Left lung (tissue), 10 donors: ENCODE measurements around the gene PIP4K2A. TPM values are rescaled to one million over a fixed set of nuclear protein-coding genes. Genes with fewer than 3 reads are reported as not detected.
A peak's percentile ranks its signal among the peaks of the same experiment; 100 is the strongest.

Experiments used
- ATAC-seq: fragments of 200-7000 bp; cut with Tn5 transposase; one replicate; pipeline ENCODE4 v1.9.1; 2020; ENCODE audit warnings: moderate library complexity
- DNase-seq, 4 donors: peaks; one replicate each; pipeline ENCODE4 v3.0.0-alpha.2; 2013 to 2020
- H3K27ac ChIP-seq, 2 donors: fragments of 200-600 bp; sonication (generic) in 1 of 2; one replicate each; pipeline versions ENCODE4 v1.5.0 to v1.8.0; 2020 to 2021
- H3K27me3 ChIP-seq, 2 donors: fragments of 200-600 bp; sonication (generic) in 1 of 2; one replicate each; pipeline versions ENCODE4 v1.5.0 to v1.8.0; 2020 to 2021
- H3K36me3 ChIP-seq, 2 donors: fragments of 200-600 bp; sonication (generic) in 1 of 2; one replicate each; pipeline versions ENCODE4 v1.5.0 to v1.8.0; 2020 to 2021
- H3K4me1 ChIP-seq, 2 donors: fragments of 200-600 bp; one replicate each; pipeline ENCODE4 v1.8.0; 2021
- H3K4me3 ChIP-seq, 2 donors: fragments of 200-600 bp; sonication (generic) in 1 of 2; one replicate each; pipeline versions ENCODE4 v1.5.0 to v1.8.0; 2020 to 2021; ENCODE audit warnings: mild to moderate bottlenecking in 1 of 2
- H3K9me3 ChIP-seq, 2 donors: fragments of 200-600 bp; sonication (generic) in 1 of 2; one replicate each; pipeline versions ENCODE4 v1.5.0 to v1.8.0; 2020 to 2021
- CTCF ChIP-seq, 2 donors: fragments of 200-600 bp; sonication (generic) in 1 of 2; IDR thresholded peaks; one replicate each; pipeline versions ENCODE4 v1.5.0 to v1.8.0; 2021; ENCODE audit warnings: antibody characterized with exemption in 2 of 2
- intact Hi-C, 2 donors: fragments of 100-400 bp; cut with DNase I; formaldehyde crosslinking; loops; one replicate each; pipeline versions ENCODE4 v1.11.2 to v1.14.2; 2022
- polyA plus RNA-seq, 6 donors: library from polyadenylated mRNA; unstranded; fragments of 120-200 nt; gene quantifications; one replicate each; pipeline ENCODE4 v1.2.1, GENCODE V29; 2013; ENCODE audit not compliant: insufficient read length in 6 of 6
- total RNA-seq, 2 donors: library from RNA; stranded (reverse); fragmentation: NEBNext Ultra II Directional; extraction: Animal tissue kit (Norgen Biotek cat#: 25700); gene quantifications; one replicate each; pipeline ENCODE4 v1.2.1, GENCODE V29; 2021
- donor health status: DM: no; HTN: yes; CAD: no.
- donor health status: DM: no; HTN: no; CAD: no.

PIP4K2A gene
- total and polyA plus RNA-seq, 8 donors, result 24.9 to 53.8 (median 29.5) TPM

GRCh38 chr10:22649994-22650393 lies 64.4 kb downstream of the PIP4K2A start:
- no peak overlapping the region for H3K27ac ChIP-seq
- no peaks in the 10 kb centered on the region for H3K9me3 ChIP-seq
- no peaks in the 10 kb centered on the region for H3K36me3 ChIP-seq
- H3K4me1 ChIP-seq, result peaks cover 18 to 92% of the 10 kb centered on the region in 2 donors
- no peak for TF ChIP-seq CTCF (IDR thresholded peaks at IDR 0.05)
- no peak for ATAC-seq
- H3K27me3 ChIP-seq, result no peaks in the 10 kb centered on the region
- intact Hi-C loops, result no loop called here
- DNase-seq, result no peak
- no peak overlapping the region for H3K4me3 ChIP-seq

- Histone ChIP-seq H3K4me3 (no peak overlapping the region), H3K9me3 (no peaks in the 10 kb centered on the region), H3K4me1 (peaks cover 18 to 86% of the 10 kb centered on the region in 2 donors), H3K36me3 (no peaks in the 10 kb centered on the region), H3K27ac (no peak overlapping the region), H3K27me3 (no peaks in the 10 kb centered on the region)
- ATAC-seq (no peak), DNase-seq (no peak)
- intact Hi-C loops, result no loop called here
- TF ChIP-seq CTCF (IDR thresholded peaks at IDR 0.05), result no peak
These were observed 65.0 kb downstream of the PIP4K2A start for GRCh38 chr10:22649390-22649841.

- no peak for DNase-seq
- intact Hi-C loops, result no loop called here
- TF ChIP-seq CTCF (IDR thresholded peaks at IDR 0.05), result no peak
- Histone ChIP-seq H3K36me3 (no peaks in the 10 kb centered on the region), H3K27ac (peak overlapping the region; percentile 27 to 42), H3K9me3 (no peaks in the 10 kb centered on the region), H3K27me3 (no peaks in the 10 kb centered on the region), H3K4me3 (no peak overlapping the region), H3K4me1 (peaks cover 18 to 83% of the 10 kb centered on the region in 2 donors)
- no peak for ATAC-seq
These were observed 65.8 kb downstream of the PIP4K2A start for GRCh38 chr10:22648547-22648961.

GRCh38 chr10:22647244-22647643 lies 67.1 kb downstream of the PIP4K2A start:
- no peak for TF ChIP-seq CTCF (IDR thresholded peaks at IDR 0.05)
- DNase-seq (no peak), ATAC-seq (no peak)
- H3K27ac ChIP-seq, result peak overlapping the region; percentile 27 to 42
- no peaks in the 10 kb centered on the region for H3K36me3 ChIP-seq
- H3K27me3 ChIP-seq, result no peaks in the 10 kb centered on the region
- no peak overlapping the region for H3K4me3 ChIP-seq
- intact Hi-C loops, result no loop called here
- no peaks in the 10 kb centered on the region for H3K9me3 ChIP-seq
- H3K4me1 ChIP-seq, result peaks cover 18 to 77% of the 10 kb centered on the region in 2 donors

GRCh38 chr10:22646388-22646853 lies 68.0 kb downstream of the PIP4K2A start:
- TF ChIP-seq CTCF (IDR thresholded peaks at IDR 0.05), result no peak
- no peaks in the 10 kb centered on the region for H3K36me3 ChIP-seq
- H3K27me3 ChIP-seq, result no peaks in the 10 kb centered on the region
- H3K4me1 ChIP-seq, result peaks cover 13 to 69% of the 10 kb centered on the region in 2 donors
- H3K27ac ChIP-seq, result no peak overlapping the region
- no peak for ATAC-seq
- H3K9me3 ChIP-seq, result no peaks in the 10 kb centered on the region
- H3K4me3 ChIP-seq, result no peak overlapping the region
- intact Hi-C loops, result no loop called here
- DNase-seq, result no peak
